ENCODE measurements around the gene ANOS1. TPM values are rescaled to one million over a fixed set of nuclear protein-coding genes. Genes with fewer than 3 reads are reported as not detected.

The ANOS1 gene
- total RNA-seq, 1 experiment from 2014 or later, result 54.9 TPM

DNA sequence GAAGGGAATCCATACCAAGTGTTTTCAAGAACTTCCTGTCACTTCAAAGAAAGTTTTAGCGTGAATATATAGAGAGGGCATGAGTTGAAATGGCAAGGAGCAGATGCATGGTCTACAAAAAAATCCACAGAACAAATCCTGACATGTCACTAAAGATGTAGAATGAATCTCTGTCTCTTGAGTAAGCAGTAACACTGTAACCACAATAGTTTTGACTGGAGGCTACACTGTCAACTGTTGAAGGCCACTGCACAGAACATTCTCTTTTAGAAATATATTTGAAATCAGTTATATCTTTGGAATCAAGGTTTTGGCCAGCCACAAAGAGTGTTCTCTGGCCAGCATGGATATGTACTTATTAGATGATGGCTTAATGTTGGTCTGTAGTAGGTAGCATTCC, 183.5 kb downstream of the ANOS1 start:
- no peak overlapping the region for H2BK12ac ChIP-seq (ENCODE audit: insufficient read length, low read depth, low read length)

More for the DNA sequence above, 183.5 kb downstream of the ANOS1 start:
- Histone ChIP-seq H4K8ac (replicated peaks; ENCODE audit: insufficient read length, low read depth, low read length) (no peak overlapping the region), H2BK120ac (ENCODE audit: low read depth, low read length, poor library complexity, severe bottlenecking) (no peak overlapping the region), H3K9me3 (ENCODE audit: control insufficient read depth, low read depth, low read length) (no peaks in the 10 kb centered on the region), H3K4me1 (ENCODE audit: insufficient read depth, low read length) (no peaks in the 10 kb centered on the region), H2AFZ (ENCODE audit: low read length) (no peak overlapping the region), H3K23me2 (ENCODE audit: insufficient read length, low read depth, low read length, poor library complexity, severe bottlenecking) (no peaks in the 10 kb centered on the region), H2BK15ac (ENCODE audit: low read depth, low read length) (no peak overlapping the region), H2BK5ac (ENCODE audit: insufficient read length, low read length) (no peak overlapping the region), H3K14ac (ENCODE audit: insufficient read depth, low read length) (no peak overlapping the region), H3K23ac (ENCODE audit: insufficient read length, low read depth, low read length) (no peak overlapping the region), H2AK5ac (ENCODE audit: insufficient read length, low read length) (no peak overlapping the region), H3K27me3 (ENCODE audit: insufficient read depth, low read length) (no peaks in the 10 kb centered on the region), H3K79me2 (ENCODE audit: insufficient read depth, low read length) (no peaks in the 10 kb centered on the region), H3K4ac (ENCODE audit: low read depth, low read length) (no peak overlapping the region), H4K5ac (ENCODE audit: insufficient read length, low read depth, low read length) (no peak overlapping the region), H3T11ph (ENCODE audit: low read length) (no peak overlapping the region), H3K9ac (ENCODE audit: extremely low read depth, insufficient read length, low read length) (no peak overlapping the region), H3K18ac (ENCODE audit: insufficient read length, low read depth, low read length) (no peak overlapping the region), H2BK20ac (ENCODE audit: low read depth, low read length, poor library complexity, severe bottlenecking) (no peak overlapping the region), H4K20me1 (ENCODE audit: control insufficient read depth, insufficient read depth, insufficient read length) (no peaks in the 10 kb centered on the region), H4K91ac (ENCODE audit: insufficient read length, low read depth, low read length) (no peak overlapping the region), H3K4me2 (ENCODE audit: insufficient read depth, insufficient read length, low read length) (no peak overlapping the region), H3K27ac (ENCODE audit: insufficient read length, low read depth, low read length) (no peak overlapping the region), H3K56ac (ENCODE audit: insufficient read length, low read depth, low read length) (no peak overlapping the region), H3K79me1 (ENCODE audit: insufficient read depth, low read depth, low read length, poor library complexity, severe bottlenecking) (peaks cover 3% of the 10 kb centered on the region)
- no peaks in the 10 kb centered on the region for H3K27me3 Mint-ChIP-seq (ENCODE audit: low read depth)
- H3K4me1 Mint-ChIP-seq, result no peaks in the 10 kb centered on the region
- no peaks in the 10 kb centered on the region for H3K9me3 Mint-ChIP-seq
- TF ChIP-seq, protein P1, sequence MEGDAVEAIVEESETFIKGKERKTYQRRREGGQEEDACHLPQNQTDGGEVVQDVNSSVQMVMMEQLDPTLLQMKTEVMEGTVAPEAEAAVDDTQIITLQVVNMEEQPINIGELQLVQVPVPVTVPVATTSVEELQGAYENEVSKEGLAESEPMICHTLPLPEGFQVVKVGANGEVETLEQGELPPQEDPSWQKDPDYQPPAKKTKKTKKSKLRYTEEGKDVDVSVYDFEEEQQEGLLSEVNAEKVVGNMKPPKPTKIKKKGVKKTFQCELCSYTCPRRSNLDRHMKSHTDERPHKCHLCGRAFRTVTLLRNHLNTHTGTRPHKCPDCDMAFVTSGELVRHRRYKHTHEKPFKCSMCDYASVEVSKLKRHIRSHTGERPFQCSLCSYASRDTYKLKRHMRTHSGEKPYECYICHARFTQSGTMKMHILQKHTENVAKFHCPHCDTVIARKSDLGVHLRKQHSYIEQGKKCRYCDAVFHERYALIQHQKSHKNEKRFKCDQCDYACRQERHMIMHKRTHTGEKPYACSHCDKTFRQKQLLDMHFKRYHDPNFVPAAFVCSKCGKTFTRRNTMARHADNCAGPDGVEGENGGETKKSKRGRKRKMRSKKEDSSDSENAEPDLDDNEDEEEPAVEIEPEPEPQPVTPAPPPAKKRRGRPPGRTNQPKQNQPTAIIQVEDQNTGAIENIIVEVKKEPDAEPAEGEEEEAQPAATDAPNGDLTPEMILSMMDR (conservative IDR thresholded peaks at IDR 0.05), result no peak
- H3K36me3 Mint-ChIP-seq (ENCODE audit: insufficient read depth in 1 of 3, low read depth in 3 of 3), result peaks cover 30 to 37% (median 32%) of the 10 kb centered on the region in 3 experiments
- no peak overlapping the region for H3K4me3 Mint-ChIP-seq
- no peak overlapping the region for H3K27ac Mint-ChIP-seq
- no CpG with 5 or more reads among the region's 1 CpG for WGBS (ENCODE audit: extremely low coverage, insufficient read length, low lambda C conversion rate)
- no peak for DNase-seq
